Endothelial cell of umbilical vein (primary cell): ENCODE results near the gene MLLT1. TPM values are rescaled to one million over a fixed set of nuclear protein-coding genes. Genes with fewer than 3 reads are reported as not detected.

Experiments
- BruUV-seq: library from RNA; stranded (reverse); fragments of 400-500 nt; replicated peaks from 2 replicates; lab custom pipeline; 2021; lab: Mats Ljungman, UMichigan
- CTCF ChIA-PET: fragments of 300-600, 350-600 bp; sonication (Branson Sonifier 250); formaldehyde crosslinking; loops from one replicate; lab custom pipeline; 2021; ENCODE audit warnings: antibody characterized with exemption, inconsistent platforms; lab: Charles Lee
- POLR2A ChIA-PET: fragments of 300-600, 350-600 bp; sonication (Branson Sonifier 250); formaldehyde crosslinking; loops from one replicate; lab custom pipeline; 2021; ENCODE audit warnings: antibody characterized with exemption, inconsistent platforms; lab: Charles Lee
- DNase-seq: peaks from one replicate; pipeline ENCODE4 v3.0.0-alpha.2; 2011; ENCODE audit warnings: low read depth, low spot score
- FAIRE-seq: peaks from 2 replicates; lab custom pipeline; 2011; peaks lifted over from hg19 to GRCh38; lab: Jason Lieb, UNC
- H2AFZ ChIP-seq: 2 replicates; pipeline ENCODE4 v1.6.0; 2012; ENCODE audit warnings: low read depth, low read length, control low read depth, inconsistent platforms
- H3K27ac ChIP-seq: 2 replicates; pipeline ENCODE4 v1.5.1; 2011; ENCODE audit warnings: low read depth, mild to moderate bottlenecking, control low read depth, low read length, moderate library complexity; ENCODE audit not compliant: insufficient read depth
- H3K27me3 ChIP-seq, 2 experiments: 2 replicates each; pipeline versions ENCODE4 v1.6.0 to v1.6.1; 2011; ENCODE audit warnings: low read length in 2 of 2, mixed read lengths in 1 of 2; ENCODE audit not compliant: control insufficient read depth in 2 of 2, insufficient read depth in 2 of 2
- H3K36me3 ChIP-seq, 2 experiments: 2 replicates in 1 of 2; 3 replicates in 1 of 2; pipeline ENCODE4 v1.5.1; 2011; ENCODE audit warnings: low read length in 2 of 2, mild to moderate bottlenecking in 1 of 2, moderate library complexity in 1 of 2; ENCODE audit not compliant: control insufficient read depth in 2 of 2, insufficient read depth in 2 of 2; ENCODE audit errors: extremely low read depth in 1 of 2
- H3K4me1 ChIP-seq: 3 replicates; pipeline ENCODE4 v1.5.1; 2011; ENCODE audit warnings: mild to moderate bottlenecking, low read length; ENCODE audit not compliant: control insufficient read depth, insufficient read depth; ENCODE audit errors: extremely low read depth
- H3K4me2 ChIP-seq: 2 replicates; pipeline ENCODE4 v1.6.1; 2011; ENCODE audit warnings: low read length, control low read depth, mixed read lengths; ENCODE audit not compliant: insufficient read depth
- H3K4me3 ChIP-seq, 3 experiments: fragments of 200-600 bp in 1 of 3; sonication (generic), shearing (Covaris generic) in 1 of 3; replicated peaks in 1 of 3; 2 replicates each; pipeline ENCODE4 v1.5.1; 2011 to 2016; ENCODE audit warnings: control low read depth in 3 of 3, low read length in 3 of 3, mild to moderate bottlenecking in 2 of 3, inconsistent platforms in 1 of 3, low read depth in 1 of 3, moderate library complexity in 1 of 3; ENCODE audit not compliant: insufficient read depth in 1 of 3
- H3K79me2 ChIP-seq: 2 replicates; pipeline ENCODE4 v1.6.0; 2012; ENCODE audit warnings: low read length, inconsistent platforms; ENCODE audit not compliant: control insufficient read depth, insufficient read depth
- H3K9ac ChIP-seq: replicated peaks from 2 replicates; pipeline ENCODE3; 2011; ENCODE audit warnings: low read length, control low read depth; ENCODE audit not compliant: insufficient read depth; ENCODE audit errors: extremely low read depth
- H3K9me1 ChIP-seq: replicated peaks from 3 replicates; pipeline ENCODE4 v1.6.0; 2011; ENCODE audit warnings: mild to moderate bottlenecking, low read length; ENCODE audit not compliant: control insufficient read depth, insufficient read depth; ENCODE audit errors: extremely low read depth
- H3K9me3 ChIP-seq: replicated peaks from 2 replicates; pipeline ENCODE4 v1.5.1; 2012; ENCODE audit warnings: low read length, inconsistent platforms; ENCODE audit not compliant: control insufficient read depth, insufficient read depth
- H4K20me1 ChIP-seq: replicated peaks from 2 replicates; pipeline ENCODE3; 2011; ENCODE audit warnings: mild to moderate bottlenecking, low read length; ENCODE audit not compliant: control insufficient read depth, insufficient read depth; ENCODE audit errors: extremely low read depth
- CTCF ChIP-seq, 2 donors: IDR thresholded peaks; 1 replicate in 1 of 2; 2 replicates in 1 of 2; pipeline ENCODE4 v1.5.1; 2011; ENCODE audit warnings: low read length in 2 of 2, mild to moderate bottlenecking in 2 of 2, moderate library complexity in 2 of 2, control low read depth in 1 of 2, inconsistent platforms in 1 of 2, low read depth in 1 of 2; ENCODE audit not compliant: insufficient read depth in 1 of 2; ENCODE audit errors: extremely low read depth in 1 of 2
- EZH2 ChIP-seq: IDR thresholded peaks from 2 replicates; pipeline ENCODE4 v1.6.1; 2012; ENCODE audit warnings: borderline replicate concordance, low read depth, mild to moderate bottlenecking, moderate library complexity, low read length, inconsistent platforms; ENCODE audit not compliant: severe bottlenecking
- FOS ChIP-seq: IDR thresholded peaks from 2 replicates; pipeline ENCODE4 v1.6.1; 2011; ENCODE audit warnings: mild to moderate bottlenecking, low read length, moderate library complexity, borderline replicate concordance; ENCODE audit not compliant: insufficient read depth
- GATA2 ChIP-seq: IDR thresholded peaks from 2 replicates; pipeline ENCODE4 v1.7.0; 2011; ENCODE audit warnings: low read depth, mild to moderate bottlenecking, moderate library complexity, mixed read lengths, low read length; ENCODE audit not compliant: insufficient read length, insufficient read depth
- JUN ChIP-seq: IDR thresholded peaks from 2 replicates; pipeline ENCODE4 v1.6.1; 2011; ENCODE audit warnings: borderline replicate concordance, low read depth; ENCODE audit not compliant: insufficient read length, insufficient read depth
- MAX ChIP-seq: IDR thresholded peaks from 2 replicates; pipeline ENCODE4 v1.6.1; 2011; ENCODE audit not compliant: insufficient read depth, insufficient read length
- MYC ChIP-seq: IDR thresholded peaks from one replicate; pipeline ENCODE4 v1.6.1; 2011; ENCODE audit warnings: mild to moderate bottlenecking, low read depth, low read length
- POLR2A ChIP-seq: IDR thresholded peaks from 2 replicates; pipeline ENCODE4 v1.6.1; 2012; ENCODE audit warnings: low read depth, mild to moderate bottlenecking, control low read depth, low read length
- POLR2AphosphoS5 ChIP-seq: IDR thresholded peaks from 2 replicates; pipeline ENCODE4 v1.6.1; 2012; ENCODE audit warnings: low read depth, mild to moderate bottlenecking, control low read depth, low read length, moderate library complexity; ENCODE audit not compliant: insufficient read depth
- dilution Hi-C: fragments of 300-500 bp; cut with MboI; formaldehyde crosslinking; loops from one replicate; pipeline ENCODE4 v1.15.0; 2019; ENCODE audit warnings: low sequenced_read_pairs; ENCODE audit not compliant: extremely low pct_ligation_motif_present
- intact Hi-C: fragments of 100-400 bp; cut with micrococcal nuclease; formaldehyde crosslinking; loops from one replicate; pipeline ENCODE4 v1.10.0; 2022
- polyA plus RNA-seq, 4 experiments: library from polyadenylated mRNA; depleted of rRNA in 3 of 4; stranded (reverse) in 3 of 4; unstranded in 1 of 4; fragments of >200 nt; gene quantifications; 2 replicates each; pipeline versions ENCODE4 v1.2.1 to v1.2.3, GENCODE V29; 2011 to 2012; ENCODE audit warnings: missing spikeins in 1 of 4
- total RNA-seq: library from RNA; stranded (reverse); gene quantifications from 2 replicates; pipeline ENCODE4 v1.2.3, GENCODE V29; 2021

Gene MLLT1
- total and polyA plus RNA-seq, 2 donors (not counting 3 experiments of a cell fraction or from before 2014, with no cell fraction given), result 43.9 to 84.8 TPM

GRCh38 chr19:6241056-6241455 is 38.7 kb downstream of the MLLT1 start:
- H3K9ac ChIP-seq, result no peak overlapping the region
- dilution Hi-C loops (no loop called here), intact Hi-C loops (no loop called here)
- H2AFZ ChIP-seq, result no peak overlapping the region
- ChIA-PET POLR2A (no interaction called here), CTCF (interaction anchor here (1.4 kb wide), 1 partner anchor 20 kb away, joined by 3 read pairs; no protein-coding TSS in a partner anchor)
- no peak overlapping the region for H3K4me3 ChIP-seq
- BruUV-seq, result no TSS peak
- FAIRE-seq (no peak), DNase-seq (no peak)
- no peaks in the 10 kb centered on the region for H4K20me1 ChIP-seq
- peaks cover 66% of the 10 kb centered on the region for H3K4me1 ChIP-seq
- no peaks in the 10 kb centered on the region for H3K36me3 ChIP-seq
- H3K27me3 ChIP-seq, result no peaks in the 10 kb centered on the region
- TF ChIP-seq EZH2 (no peak), MAX (no peak), GATA2 (no peak), POLR2A (no peak), POLR2AphosphoS5 (no peak), JUN (no peak), FOS (no peak), MYC (no peak), CTCF (IDR thresholded peaks at IDR 0.05; ENCODE audit: extremely low read depth in 1 of 2, insufficient read depth in 1 of 2, low read depth in 1 of 2, low read length in 2 of 2) (no peak)
- no peak overlapping the region for H3K27ac ChIP-seq
- peaks cover 64% of the 10 kb centered on the region for H3K79me2 ChIP-seq
- H3K9me3 ChIP-seq, result no peaks in the 10 kb centered on the region
- H3K9me1 ChIP-seq, result no peaks in the 10 kb centered on the region
- no peak overlapping the region for H3K4me2 ChIP-seq
